T-helper 1 cell (primary cell): ENCODE measurements around the gene PPARA.
"Not testable (repeated sequence)": the region's sequence is repeated elsewhere in the genome, so short reads cannot be mapped to it uniquely, and the experiment has no call there.

ENCODE experiments used
- DNase-seq, 5 donors: peaks; one replicate each; pipeline ENCODE4 v3.0.0-alpha.2; 2012 to 2020

Gene PPARA

DNA sequence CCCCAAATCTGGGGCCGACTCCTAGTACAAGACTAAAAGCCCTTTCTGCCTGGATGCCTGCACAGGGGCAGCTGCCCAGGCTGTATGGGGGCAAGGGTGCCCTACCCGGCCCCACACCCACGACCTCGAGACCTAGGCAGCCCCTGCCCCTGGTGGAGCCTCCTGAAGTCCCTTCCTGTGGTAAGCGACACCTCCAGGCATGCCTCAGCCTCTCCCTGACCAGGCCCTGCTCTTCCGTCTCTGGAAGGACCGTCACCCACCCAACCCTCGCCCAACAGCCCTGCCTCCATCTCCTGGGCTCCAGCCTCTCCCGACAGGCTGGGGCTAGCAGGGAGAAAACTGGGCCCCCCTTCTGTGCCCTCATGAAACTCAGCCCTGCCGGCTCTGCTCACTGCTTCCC is 22.8 kb upstream of the PPARA start:
- DNase-seq, result no peak

DNA sequence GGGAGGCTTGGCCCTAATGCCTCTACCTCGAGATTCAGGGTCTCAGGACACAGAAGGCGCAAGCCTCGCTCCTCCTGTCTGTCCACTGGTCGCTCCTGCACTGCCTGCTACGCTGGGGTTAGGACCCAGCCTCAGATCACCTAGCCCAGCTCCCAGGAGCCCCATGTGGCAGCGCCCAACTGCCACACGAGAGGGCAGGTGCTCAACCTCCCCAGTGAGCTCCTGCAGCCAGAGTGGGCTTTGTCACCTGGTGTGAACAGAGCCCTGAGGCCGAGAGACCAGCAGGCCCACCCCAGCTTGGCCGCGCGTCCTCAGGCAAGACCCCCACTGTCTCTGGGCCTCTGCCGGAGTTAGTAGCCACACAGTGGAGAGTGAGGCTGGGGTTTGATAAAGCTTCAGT is 21.7 kb upstream of the PPARA start:
- no peak for DNase-seq

DNA sequence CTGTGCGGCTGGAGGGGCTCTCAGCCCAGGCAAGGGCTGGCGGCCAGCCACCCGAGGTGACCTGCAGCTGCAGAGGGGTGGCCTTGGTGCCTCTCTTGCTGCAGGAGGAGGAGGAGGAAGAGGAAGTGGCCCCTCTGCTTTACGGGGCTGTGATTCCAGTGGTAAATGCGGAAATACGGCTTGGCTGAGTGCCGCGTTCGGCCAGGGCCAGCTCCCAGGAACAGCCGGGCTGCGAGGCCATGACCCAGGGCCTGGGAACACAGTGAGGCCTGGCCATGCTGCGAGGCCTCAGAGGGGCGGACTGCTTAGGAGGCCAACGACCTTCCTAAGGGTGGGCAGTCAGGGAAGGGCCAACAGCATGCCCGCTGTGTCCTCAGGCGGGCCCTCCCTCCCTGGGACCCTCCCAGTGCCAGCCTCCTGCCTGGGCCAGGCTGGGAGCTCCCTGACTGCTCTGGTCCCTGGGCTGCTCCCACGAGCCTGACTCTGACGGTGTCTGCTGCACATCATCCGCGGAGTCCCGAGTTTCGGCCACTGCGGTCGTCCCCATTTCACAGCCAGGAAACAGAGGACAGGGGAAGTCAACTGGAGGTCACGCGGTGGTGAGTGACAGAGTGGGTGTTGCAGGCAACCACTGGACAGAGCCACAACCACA is 20.8 kb upstream of the PPARA start:
- no peak for DNase-seq

DNA sequence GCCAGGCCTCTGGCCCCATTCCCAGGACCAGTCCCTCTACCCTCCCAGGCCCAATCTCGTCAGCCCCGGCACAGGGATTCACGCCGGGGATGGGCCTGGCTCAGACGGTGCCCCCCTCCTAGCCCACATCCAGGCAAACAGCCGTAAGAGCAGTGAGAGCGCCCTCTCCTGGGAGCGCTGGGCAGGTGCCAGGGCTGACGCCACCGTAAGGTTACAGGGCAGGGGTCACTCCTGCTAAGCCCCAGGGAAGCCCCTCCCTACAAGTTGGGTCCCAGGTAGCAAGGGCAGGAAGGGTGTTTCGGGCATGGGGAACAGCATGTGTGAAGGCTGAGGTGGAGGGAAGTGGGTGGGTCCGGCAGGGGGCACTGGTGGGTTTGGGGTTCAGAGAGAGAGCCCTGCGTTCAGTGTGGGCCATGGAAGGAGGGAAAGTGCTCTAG is 19.2 kb upstream of the PPARA start:
- DNase-seq, result no peak

DNA sequence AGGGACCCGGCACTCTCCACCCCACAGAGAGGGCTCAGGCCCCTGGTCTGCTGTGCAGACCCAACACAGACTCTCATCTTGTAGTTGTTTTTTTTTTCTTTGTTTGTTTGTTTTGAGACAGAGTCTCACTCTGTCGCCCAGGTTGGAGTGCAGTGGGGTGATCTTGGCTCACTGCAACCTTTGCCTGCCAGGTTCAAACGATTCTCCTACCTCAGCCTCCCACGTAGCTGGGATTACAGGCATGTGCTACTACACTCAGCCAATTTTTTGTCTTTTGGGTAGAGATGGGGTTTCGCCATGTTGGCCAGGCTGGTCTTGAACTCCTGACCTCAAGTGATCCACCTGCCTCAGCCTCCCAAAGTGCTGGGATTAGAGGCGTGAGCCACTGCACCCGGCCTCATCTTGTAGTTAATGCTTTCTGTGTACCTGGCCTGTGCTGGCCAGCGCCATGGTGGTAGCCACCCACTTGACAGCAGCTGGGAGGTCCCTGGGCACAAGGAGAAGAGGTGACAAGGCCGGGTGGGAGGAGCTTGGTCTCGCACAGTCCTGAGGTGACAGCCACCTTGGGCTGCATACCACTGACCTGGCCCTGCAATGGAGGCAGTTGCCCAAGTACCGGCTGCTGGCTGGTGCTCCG is 18.0 kb upstream of the PPARA start:
- DNase-seq, result not testable (repeated sequence)

DNA sequence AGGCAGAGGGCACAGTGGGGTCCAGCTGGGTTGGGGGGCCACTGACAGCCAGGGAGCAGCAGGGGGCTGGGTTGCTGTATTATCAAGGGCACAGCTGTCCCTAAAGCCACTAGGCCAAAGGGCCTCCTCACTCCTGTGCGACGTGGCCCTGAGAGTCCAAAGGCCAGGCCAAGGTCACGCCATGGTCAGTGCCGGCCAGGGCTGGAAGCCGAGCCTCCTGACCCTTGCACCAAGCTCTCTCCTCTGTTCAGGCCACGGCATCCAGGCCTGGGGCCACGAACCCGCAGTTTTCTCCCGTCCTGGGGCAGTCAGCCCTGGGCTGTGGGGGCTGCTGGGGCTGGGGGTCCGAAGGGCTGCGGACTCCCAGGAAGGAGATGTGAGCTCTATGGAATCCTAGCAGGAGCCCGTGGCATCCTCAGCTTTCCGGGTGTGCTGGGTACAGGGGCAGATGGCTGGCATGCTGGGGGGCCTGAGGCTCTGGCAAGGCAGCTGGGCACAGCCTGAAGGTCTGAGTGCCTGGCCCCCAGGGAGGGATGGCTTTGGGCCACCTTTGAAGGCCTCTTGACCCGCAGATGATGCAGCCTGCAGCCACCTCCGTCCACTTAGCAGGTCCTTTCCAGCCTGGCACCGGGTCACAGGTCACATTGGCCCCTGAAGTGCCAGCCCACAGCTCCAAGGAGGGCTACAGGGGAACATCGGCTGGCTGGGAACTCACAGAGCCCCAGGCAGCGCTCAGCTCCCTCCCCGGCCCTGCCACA is 17.3 kb upstream of the PPARA start:
- DNase-seq, result no peak

DNA sequence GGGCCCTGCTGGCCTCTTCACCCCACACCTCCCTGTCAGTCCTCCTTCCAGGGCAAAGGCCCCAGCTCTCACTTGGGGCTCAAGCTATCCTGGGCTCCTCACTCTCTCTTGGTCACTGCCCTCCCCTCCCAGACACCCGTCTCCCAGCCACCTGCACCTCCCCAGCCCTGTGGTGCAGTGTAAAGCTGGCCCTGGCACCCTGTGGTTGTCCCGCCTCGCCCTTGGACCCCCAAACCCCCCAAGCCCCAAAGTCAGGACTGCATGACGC is 16.8 kb upstream of the PPARA start:
- DNase-seq, result no peak

DNA sequence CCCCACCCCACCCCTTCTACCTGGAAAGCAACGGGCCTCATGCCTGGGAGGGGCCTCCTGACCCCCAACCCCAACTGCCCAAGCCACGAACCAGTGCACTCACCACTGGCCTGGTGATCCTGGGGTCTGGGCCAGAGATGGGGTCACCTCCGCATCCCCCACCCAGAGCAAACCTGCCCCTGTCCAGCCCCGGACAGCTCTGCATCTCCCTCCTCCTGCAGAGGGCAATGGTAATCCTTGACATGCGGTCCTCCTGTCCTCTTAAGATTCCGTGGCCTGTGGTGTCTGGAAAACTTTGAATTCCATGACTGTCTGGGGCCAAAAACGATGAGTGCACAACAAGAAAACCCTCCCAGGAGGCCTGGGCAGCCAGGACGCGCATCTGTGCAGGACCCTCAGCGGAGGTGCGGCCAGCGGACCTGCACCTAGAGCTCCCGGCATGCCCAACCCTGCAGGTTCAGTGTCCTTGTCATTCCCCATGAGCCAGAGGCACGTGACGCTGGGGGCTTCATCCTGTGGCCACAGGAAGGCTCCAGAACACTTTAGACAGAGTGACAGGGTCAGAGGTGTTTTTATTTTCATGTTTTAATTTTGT is 16.1 kb upstream of the PPARA start:
- no peak for DNase-seq

DNA sequence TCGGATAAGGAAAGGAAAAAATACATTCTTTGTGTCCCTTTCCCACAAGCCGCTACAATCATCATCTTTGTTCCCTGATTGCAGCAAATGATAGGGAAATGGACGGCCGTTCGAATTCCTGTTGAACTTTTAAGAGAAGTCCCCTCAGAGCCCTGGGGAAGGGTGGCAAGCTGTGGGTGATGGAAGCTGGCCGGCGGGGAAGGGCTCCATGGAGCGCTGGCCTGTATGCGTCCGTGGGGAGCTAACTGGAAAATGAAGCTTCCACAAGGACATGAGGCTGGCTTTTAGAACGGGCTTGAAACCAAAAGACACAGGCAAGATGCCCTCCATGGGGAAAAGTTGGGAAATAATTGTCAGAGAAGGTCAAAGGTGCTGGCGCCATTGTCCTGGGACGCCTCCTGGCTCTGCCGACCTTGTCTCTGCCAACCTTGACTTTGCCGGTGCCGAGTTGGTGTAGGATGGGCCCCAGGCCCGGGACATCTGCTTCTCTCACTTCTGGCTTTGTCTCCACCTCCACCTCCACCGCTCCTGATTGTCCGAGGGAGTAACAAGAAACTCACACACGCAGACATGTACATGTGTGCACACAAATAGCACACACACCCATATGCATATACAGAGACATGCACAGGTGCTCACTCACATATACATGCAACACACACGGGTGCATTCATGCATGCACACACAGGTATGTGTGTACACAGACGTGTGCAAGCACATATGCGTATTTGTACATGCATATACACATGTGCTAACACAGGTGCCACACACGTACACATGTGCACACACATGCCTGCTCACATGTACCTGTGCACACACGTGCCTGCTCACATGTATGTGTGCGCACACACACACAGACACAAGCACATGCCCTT is 14.5 kb upstream of the PPARA start:
- DNase-seq, result no peak

DNA sequence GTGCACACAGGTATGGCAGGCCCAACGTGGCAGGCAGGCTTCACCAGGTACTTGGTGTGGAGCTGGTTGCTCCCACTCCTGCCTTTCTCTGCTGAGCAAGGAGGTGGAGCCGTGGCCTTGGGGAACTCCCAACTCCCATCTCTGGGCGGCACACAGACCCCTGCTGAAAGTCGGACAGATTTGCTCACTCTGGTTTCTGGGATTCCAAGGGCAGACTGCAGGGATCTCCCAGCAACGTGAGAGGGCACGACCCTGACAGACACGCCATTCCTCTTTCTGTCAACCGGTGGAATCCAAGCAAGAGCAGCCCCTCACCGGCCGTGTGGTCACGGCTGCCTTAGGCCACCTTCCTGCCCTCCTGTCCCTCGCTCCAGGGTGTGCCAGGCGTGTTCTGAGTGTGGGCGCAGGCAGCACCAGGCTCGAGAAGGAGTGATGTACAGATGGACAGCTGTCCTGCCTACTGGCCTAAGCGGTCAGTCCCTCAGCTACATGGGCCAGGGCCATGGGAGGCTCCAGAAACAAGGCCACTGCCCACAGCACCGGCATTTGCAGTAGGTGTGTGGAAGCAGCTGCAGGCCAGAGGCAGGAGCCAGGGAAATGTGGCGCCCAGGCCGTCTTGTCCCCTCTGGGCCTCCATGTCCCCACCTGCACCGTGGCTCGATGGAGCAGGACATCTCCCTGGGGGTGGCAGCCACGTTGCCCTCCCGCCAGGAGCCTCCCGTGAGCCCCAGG is 13.7 kb upstream of the PPARA start:
- peak in 1 of 5 donors; percentile 8 for DNase-seq

DNA sequence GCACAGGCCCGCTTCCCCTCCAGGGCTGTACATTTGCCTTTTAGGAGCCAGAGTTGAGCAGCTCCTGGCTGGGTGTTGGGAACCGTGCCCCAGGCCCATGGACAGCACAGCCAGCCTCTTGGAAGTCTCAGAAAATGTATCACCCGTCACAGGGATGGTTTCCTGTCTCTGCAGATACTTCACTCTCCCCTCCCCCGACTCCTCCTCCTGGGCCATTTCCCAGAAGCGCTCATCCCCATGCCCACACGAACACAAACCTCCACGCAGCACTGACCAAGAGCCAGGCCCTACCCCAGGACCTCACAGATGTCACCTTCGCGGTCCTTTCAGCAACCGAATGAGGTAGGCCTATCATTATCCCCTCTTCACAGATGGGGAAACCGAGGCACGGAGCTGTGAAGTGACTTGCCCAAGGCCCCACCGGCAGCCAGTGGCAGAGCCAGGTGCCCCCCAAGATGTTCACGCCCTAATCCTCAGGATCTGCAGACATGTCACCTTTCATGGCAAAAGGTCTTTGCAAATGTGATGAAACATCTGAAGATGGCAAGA is 13.0 kb upstream of the PPARA start:
- DNase-seq, result peak in 1 of 5 donors; percentile 5

DNA sequence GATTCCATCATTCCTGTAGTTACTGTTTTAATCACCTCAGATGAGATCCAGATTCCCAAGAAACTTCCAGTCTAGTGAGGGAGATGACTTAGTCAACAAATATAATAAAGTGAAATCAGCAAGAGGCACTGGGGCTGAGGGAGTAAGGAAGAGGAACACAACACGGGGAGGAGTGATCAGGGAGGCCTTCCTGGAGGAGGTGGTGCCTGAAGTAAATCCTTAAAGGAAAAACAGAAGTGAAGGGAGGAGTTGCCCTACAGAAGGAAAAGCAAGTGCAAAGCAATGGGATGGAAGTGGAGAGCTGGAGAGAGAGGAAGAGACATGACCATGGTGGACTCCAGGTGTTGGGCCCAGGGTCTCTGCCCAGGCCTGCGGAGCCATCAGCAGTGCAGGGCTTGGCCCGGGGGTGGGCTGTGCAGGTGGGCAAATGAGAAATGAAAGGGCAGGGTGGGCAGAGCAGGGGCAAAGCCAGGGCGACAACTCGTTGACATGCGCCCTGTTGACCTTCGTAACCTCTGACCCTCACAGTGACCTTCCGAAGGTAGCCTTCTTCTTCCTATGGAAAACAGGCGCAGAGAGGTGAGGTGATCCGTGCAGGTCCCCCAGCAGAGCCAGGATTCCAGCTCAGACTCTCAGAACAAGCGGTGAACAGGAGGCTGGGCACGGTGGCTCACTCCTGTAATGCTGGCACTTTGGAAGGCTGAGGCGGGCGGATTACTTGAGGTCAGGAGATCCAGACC is 12.1 kb upstream of the PPARA start:
- DNase-seq, result no peak

DNA sequence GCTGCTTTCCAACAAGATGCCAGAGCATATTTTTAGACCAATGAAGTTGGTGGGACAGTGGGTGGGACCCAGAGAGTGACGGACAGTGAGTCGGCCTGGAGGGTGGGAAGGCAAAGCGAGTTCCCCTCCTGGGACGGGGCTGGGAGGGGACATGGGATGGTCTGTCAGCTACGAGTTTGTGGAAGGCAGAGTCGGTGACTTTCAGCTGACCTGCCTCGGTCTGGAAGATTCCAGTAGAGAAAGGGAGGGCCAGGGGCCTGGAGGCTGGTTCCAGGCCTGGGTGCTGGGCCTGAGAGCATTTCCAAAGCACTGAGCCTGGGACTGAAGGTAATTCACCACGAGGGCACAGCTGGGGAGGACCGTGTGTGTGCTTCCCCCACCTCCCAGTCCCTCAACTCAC is 10.9 kb upstream of the PPARA start:
- peak in 1 of 5 donors; percentile 6 for DNase-seq

DNA sequence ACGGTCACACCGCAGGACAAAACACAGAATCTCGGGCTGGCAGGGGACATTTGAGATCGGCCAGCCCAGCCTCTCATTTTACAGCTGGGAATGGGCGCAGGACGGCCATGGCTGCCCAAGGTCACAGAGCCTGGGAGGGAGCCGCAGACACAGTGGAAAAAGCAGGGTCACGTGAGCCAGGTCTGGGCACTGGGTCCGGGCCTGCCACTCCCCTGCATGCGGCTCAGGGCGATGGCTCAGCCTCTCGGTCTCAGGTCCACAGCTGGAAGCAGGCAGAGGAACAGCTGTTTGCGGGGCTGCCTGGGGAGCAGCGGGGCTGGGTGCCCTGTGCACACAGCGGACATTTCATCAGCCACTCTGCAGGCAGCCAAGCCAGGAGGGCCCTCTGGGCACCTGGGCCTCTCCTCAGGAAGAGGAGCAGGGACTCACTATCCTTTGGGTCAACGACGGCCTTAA is 10.4 kb upstream of the PPARA start:
- no peak for DNase-seq

DNA sequence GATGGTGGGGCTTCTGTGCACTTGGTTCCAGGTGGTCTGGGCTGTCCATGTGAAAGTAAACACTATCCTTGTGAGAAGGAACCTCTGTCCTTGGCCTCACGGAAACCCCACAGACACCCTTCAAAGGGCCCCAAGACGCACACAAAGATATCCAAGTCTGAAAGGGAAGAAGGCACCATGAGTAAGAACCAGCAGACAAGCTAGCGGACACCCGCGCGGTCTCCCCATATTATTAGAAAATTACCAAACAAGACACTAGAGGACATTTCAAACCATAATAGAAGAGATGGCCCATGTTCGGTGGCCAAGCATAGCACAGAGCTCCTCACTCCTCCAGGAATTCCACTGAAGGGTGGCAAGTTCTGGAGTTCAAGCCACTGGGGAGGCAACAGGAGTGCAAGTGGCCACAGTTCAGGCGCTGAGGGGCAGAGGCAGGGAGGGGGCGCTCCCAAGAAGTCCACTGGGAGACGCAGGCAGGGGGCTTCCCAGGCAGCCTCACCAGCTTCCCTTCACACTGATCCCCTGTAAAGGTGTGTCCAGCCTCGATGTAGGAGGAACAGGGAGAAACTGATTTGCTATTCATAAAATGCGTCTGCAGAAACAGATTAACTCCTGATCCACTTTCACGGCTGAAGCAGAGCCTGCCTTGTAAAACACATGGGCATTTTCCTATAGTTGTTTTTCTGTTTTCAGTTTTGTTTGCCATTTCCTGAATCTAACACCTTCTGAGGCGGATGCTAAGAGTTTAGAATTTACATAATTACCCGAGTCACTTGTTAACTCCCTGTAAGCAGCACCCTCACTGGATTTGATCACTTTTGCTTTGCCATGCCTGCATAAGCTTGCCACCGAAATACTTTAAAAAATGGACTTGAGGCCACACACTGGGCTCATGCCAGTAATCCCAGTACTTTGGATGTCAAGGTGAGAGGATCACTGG is 9.1 kb upstream of the PPARA start:
- peak in 1 of 5 donors; percentile 14 for DNase-seq

DNA sequence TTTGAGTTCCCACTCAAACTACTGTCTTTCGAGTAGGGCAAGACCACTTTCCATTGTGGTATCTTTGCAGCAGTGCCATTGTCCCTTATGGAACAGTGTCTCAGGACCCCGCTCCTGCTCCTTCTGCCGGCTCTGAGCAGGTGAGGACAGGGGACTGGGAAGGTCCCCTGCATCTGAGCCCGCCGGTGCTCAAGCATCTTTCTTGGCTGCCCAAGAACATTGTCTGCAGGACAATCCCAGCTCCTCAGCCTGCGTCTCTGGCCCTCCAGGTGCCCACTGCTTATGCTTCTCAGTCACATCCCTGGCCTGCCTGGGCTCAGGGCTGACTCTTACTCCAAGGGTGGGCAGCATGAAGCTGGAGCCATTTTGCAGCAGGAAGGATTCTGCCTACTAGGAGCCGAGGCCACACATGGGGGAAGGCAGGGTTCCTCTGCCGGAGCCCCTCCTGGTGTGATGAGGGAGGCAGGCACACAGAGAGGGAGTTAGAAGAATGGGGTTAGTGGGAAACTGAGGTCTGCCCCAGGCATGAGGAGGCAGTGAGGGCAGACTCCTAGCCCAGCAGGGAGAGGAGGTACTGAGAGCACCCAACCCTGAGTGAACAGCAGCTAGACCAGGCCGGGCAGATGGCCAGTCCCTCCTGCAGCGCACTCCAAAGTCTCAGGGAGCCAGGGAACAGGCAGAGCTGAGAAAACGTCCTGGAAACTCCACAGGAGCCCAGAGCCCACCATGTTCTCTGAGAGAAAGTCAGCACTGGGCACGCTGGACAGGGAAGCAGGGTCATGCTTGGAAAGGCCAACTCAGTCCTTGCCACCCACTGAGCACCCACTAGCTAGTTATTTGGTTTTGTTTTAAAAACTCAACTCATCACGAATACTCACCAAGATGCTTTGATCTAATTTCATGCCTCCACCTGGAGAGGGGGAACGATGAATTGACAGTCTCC is 7.5 kb upstream of the PPARA start:
- no peak for DNase-seq

DNA sequence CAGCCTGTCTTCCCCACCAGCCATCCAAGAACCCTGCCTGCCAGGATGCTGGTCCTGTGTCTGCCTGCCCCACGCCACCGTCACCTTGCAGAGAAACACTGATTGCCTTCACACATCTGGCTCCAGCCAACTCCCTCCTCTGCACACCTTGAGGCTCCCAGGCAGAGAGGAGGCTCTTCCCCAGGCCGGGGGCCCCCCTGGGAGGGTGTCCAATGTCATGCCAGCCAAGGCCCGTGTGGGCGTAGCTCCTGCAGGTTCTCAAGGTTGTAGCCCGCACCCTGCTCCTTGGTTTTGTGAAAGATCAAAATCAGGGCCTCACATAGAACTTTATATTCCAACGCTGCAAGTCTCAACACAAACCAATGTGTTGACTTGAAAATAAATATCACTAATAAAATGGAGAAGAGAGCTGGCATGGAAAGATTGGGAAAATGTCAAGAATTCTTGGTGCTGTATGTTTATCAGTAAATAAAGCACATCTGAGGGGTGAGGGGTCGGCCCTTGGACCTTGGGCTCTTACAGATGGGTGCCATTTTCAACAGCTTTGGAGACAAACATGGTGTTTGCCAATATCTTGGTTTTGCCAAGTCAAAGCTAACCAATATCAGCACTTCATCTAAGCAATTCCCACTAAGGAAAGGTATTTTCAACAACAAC is 6.7 kb upstream of the PPARA start:
- DNase-seq, result no peak

DNA sequence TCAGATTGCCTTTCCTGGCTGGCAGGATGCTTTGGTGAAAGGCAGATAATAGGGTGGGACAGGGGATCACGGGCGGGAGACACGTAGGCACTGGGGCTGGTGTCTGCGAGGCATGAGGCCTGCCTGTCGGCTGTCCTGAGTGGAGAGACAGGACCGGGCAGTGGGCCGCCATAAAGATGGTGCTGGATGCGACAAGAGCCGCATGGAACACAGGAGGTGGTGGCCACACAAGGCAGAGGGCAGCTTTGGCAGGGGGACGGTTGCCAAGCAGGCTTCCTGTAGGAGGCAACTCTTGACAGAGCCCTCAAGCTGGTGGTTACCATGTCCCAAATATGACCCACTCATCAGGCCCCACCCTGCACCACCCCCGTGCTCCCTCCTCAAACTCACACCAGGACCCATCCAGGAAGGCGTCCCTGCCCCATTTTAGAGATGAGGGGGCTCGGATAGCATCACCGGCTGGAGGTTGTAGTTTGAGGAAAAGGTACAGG is 4.9 kb upstream of the PPARA start:
- DNase-seq, result no peak
